Measurements from ENCODE around the gene ATP2A1.

DNA sequence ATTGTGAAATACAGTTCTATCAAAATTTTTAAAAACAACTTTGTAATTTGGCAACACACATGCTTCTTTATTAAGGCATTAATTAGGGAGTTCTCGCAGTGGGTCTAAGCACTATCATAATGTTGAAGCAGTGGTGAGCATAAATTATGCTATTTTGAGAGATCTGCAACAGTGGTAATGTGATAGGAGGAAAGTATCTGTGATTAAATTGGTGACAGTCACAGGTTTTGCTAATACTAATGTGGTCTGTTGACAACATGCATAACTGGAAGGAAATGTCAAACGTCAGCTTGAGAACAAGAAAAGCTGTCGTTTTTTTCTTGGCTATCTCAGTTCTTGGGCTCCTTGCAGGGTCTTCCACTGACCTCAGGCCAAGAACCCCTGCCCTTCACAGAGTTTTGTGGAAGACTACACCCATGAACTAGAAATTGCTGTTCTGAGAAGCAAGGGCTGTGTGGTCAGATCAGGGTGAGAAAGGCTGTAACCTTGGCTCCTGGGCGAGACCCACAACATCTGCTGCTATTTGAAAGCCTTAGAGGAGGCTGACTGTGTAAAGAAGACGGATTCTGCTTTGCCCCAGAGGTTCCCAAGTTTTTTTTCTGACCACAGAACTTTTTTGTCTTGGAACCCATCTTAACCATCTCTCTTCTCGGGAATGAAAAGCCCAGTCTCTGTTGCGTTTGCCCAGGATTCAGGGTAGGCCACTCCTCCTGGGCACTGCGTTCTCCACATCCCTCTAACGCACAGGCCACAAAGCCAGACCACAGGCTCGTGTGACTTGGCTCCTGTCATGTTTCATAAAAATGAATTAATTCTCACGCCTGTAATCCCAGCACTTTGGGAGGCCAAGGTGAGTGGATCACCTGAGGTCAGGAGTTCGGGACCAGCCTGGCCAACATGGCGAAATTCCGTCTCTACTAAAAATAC is 13.9 kb downstream of the ATP2A1 start:
- no peak for TF ChIP-seq POLR2AphosphoS5 (IDR thresholded peaks at IDR 0.05; ENCODE audit: borderline replicate concordance, low read depth, low read length)
- TF ChIP-seq EZH2 (IDR thresholded peaks at IDR 0.05), result no peak

All from SK-N-MC (cell line).